ENCODE data around the gene WWOX.

Gene WWOX

GRCh38 chr16:78929841-78930240 is 830.4 kb downstream of the WWOX start:
- no peaks in the 10 kb centered on the region for H3K36me3 ChIP-seq (ENCODE audit: control insufficient read depth in 1 of 2, insufficient read depth in 2 of 2, low read length in 2 of 2)
- no peak overlapping the region for H4K91ac ChIP-seq (ENCODE audit: low read depth, low read length)
- no peak overlapping the region for H3K23ac ChIP-seq (ENCODE audit: low read length)
- no peak overlapping the region for H3K18ac ChIP-seq (ENCODE audit: low read length)
- H4K12ac ChIP-seq (ENCODE audit: low read depth, low read length), result no peak overlapping the region
- no peaks in the 10 kb centered on the region for H3K27me3 ChIP-seq (ENCODE audit: insufficient read depth, low read length)
- no peaks in the 10 kb centered on the region for H3K9me3 ChIP-seq (ENCODE audit: insufficient read depth, low read depth, low read length)
- no peak overlapping the region for H2BK5ac ChIP-seq (ENCODE audit: low read depth, low read length, poor library complexity)
- H3K4me1 ChIP-seq (ENCODE audit: control insufficient read depth in 1 of 2, insufficient read depth in 2 of 2, low read length in 2 of 2), result peaks cover 2 to 3% of the 10 kb centered on the region in 2 experiments
- no peak overlapping the region for H4K8ac ChIP-seq (ENCODE audit: low read depth, low read length)
- H2BK12ac ChIP-seq (ENCODE audit: low read length), result no peak overlapping the region
- H3K79me1 ChIP-seq (ENCODE audit: low read length), result no peaks in the 10 kb centered on the region
- no CpG with 5 or more reads among the region's 7 CpGs for WGBS (ENCODE audit: extremely low coverage, insufficient coverage, insufficient read length)
- H3K9ac ChIP-seq (ENCODE audit: low read length), result no peak overlapping the region
- no peak for DNase-seq
- no peak overlapping the region for H3K4me2 ChIP-seq (ENCODE audit: low read length)
- no peak overlapping the region for H2AFZ ChIP-seq (ENCODE audit: insufficient read depth, low read length, poor library complexity)
- no peaks in the 10 kb centered on the region for H3K79me2 ChIP-seq (ENCODE audit: control insufficient read depth, insufficient read depth, low read length, poor library complexity)
- no peak overlapping the region for H2BK120ac ChIP-seq (ENCODE audit: insufficient read depth, low read length, poor library complexity)
- no peak overlapping the region for H3K27ac ChIP-seq (ENCODE audit: low read depth, low read length)
- no peak overlapping the region for H3K14ac ChIP-seq (ENCODE audit: low read length)
- H3K4ac ChIP-seq (ENCODE audit: low read depth, low read length), result no peak overlapping the region
- no peak overlapping the region for H2AK5ac ChIP-seq (ENCODE audit: low read length)
- H3K4me3 ChIP-seq (ENCODE audit: low read depth, low read length), result no peak overlapping the region

- Histone ChIP-seq H3K18ac (ENCODE audit: low read length) (no peak overlapping the region), H2BK5ac (ENCODE audit: low read depth, low read length, poor library complexity) (no peak overlapping the region), H3K4me1 (ENCODE audit: control insufficient read depth in 1 of 2, insufficient read depth in 2 of 2, low read length in 2 of 2) (peaks cover 2 to 3% of the 10 kb centered on the region in 2 experiments), H2BK12ac (ENCODE audit: low read length) (no peak overlapping the region), H3K27me3 (ENCODE audit: insufficient read depth, low read length) (no peaks in the 10 kb centered on the region), H3K9ac (ENCODE audit: low read length) (no peak overlapping the region), H4K8ac (ENCODE audit: low read depth, low read length) (no peak overlapping the region), H3K9me3 (ENCODE audit: insufficient read depth, low read depth, low read length) (no peaks in the 10 kb centered on the region), H3K27ac (ENCODE audit: low read depth, low read length) (no peak overlapping the region), H3K4ac (ENCODE audit: low read depth, low read length) (no peak overlapping the region), H4K91ac (ENCODE audit: low read depth, low read length) (no peak overlapping the region), H2AFZ (ENCODE audit: insufficient read depth, low read length, poor library complexity) (no peak overlapping the region), H4K12ac (ENCODE audit: low read depth, low read length) (no peak overlapping the region), H3K4me3 (ENCODE audit: low read depth, low read length) (no peak overlapping the region), H3K23ac (ENCODE audit: low read length) (no peak overlapping the region), H3K36me3 (ENCODE audit: control insufficient read depth in 1 of 2, insufficient read depth in 2 of 2, low read length in 2 of 2) (no peaks in the 10 kb centered on the region), H2BK120ac (ENCODE audit: insufficient read depth, low read length, poor library complexity) (no peak overlapping the region), H3K79me1 (ENCODE audit: low read length) (no peaks in the 10 kb centered on the region), H2AK5ac (ENCODE audit: low read length) (no peak overlapping the region), H3K4me2 (ENCODE audit: low read length) (no peak overlapping the region), H3K14ac (ENCODE audit: low read length) (no peak overlapping the region), H3K79me2 (ENCODE audit: control insufficient read depth, insufficient read depth, low read length, poor library complexity) (no peaks in the 10 kb centered on the region)
- WGBS (ENCODE audit: extremely low coverage, insufficient coverage, insufficient read length), result no CpG with 5 or more reads among the region's 4 CpGs
- DNase-seq, result no peak
Observed at GRCh38 chr16:78930561-78930960, 831.1 kb downstream of the WWOX start.

- H3K36me3 ChIP-seq (ENCODE audit: control insufficient read depth in 1 of 2, insufficient read depth in 2 of 2, low read length in 2 of 2), result no peaks in the 10 kb centered on the region
- H3K79me2 ChIP-seq (ENCODE audit: control insufficient read depth, insufficient read depth, low read length, poor library complexity), result no peaks in the 10 kb centered on the region
- H4K8ac ChIP-seq (ENCODE audit: low read depth, low read length), result no peak overlapping the region
- H3K4me3 ChIP-seq (ENCODE audit: low read depth, low read length), result no peak overlapping the region
- no peak overlapping the region for H4K12ac ChIP-seq (ENCODE audit: low read depth, low read length)
- no peaks in the 10 kb centered on the region for H3K79me1 ChIP-seq (ENCODE audit: low read length)
- DNase-seq, result no peak
- H3K23ac ChIP-seq (ENCODE audit: low read length), result no peak overlapping the region
- H2BK5ac ChIP-seq (ENCODE audit: low read depth, low read length, poor library complexity), result no peak overlapping the region
- no peaks in the 10 kb centered on the region for H3K27me3 ChIP-seq (ENCODE audit: insufficient read depth, low read length)
- peaks cover 2 to 3% of the 10 kb centered on the region in 2 experiments for H3K4me1 ChIP-seq (ENCODE audit: control insufficient read depth in 1 of 2, insufficient read depth in 2 of 2, low read length in 2 of 2)
- no peak overlapping the region for H3K27ac ChIP-seq (ENCODE audit: low read depth, low read length)
- H2BK12ac ChIP-seq (ENCODE audit: low read length), result no peak overlapping the region
- no peak overlapping the region for H2AFZ ChIP-seq (ENCODE audit: insufficient read depth, low read length, poor library complexity)
- H2AK5ac ChIP-seq (ENCODE audit: low read length), result no peak overlapping the region
- no peak overlapping the region for H3K14ac ChIP-seq (ENCODE audit: low read length)
- H3K4me2 ChIP-seq (ENCODE audit: low read length), result no peak overlapping the region
- H3K18ac ChIP-seq (ENCODE audit: low read length), result no peak overlapping the region
- H3K4ac ChIP-seq (ENCODE audit: low read depth, low read length), result no peak overlapping the region
- H3K9ac ChIP-seq (ENCODE audit: low read length), result no peak overlapping the region
- H3K9me3 ChIP-seq (ENCODE audit: insufficient read depth, low read depth, low read length), result no peaks in the 10 kb centered on the region
- no peak overlapping the region for H2BK120ac ChIP-seq (ENCODE audit: insufficient read depth, low read length, poor library complexity)
- no peak overlapping the region for H4K91ac ChIP-seq (ENCODE audit: low read depth, low read length)
- no CpG with 5 or more reads among the region's 2 CpGs for WGBS (ENCODE audit: extremely low coverage, insufficient coverage, insufficient read length)
Observed at GRCh38 chr16:78931267-78931666, 831.8 kb downstream of the WWOX start.

- WGBS (ENCODE audit: extremely low coverage, insufficient coverage, insufficient read length), result no CpG with 5 or more reads among the region's 4 CpGs
- Histone ChIP-seq H4K91ac (ENCODE audit: low read depth, low read length) (no peak overlapping the region), H3K4me1 (ENCODE audit: control insufficient read depth in 1 of 2, insufficient read depth in 2 of 2, low read length in 2 of 2) (peaks cover 2 to 3% of the 10 kb centered on the region in 2 experiments), H2BK120ac (ENCODE audit: insufficient read depth, low read length, poor library complexity) (no peak overlapping the region), H3K4ac (ENCODE audit: low read depth, low read length) (no peak overlapping the region), H3K36me3 (ENCODE audit: control insufficient read depth in 1 of 2, insufficient read depth in 2 of 2, low read length in 2 of 2) (no peaks in the 10 kb centered on the region), H3K4me3 (ENCODE audit: low read depth, low read length) (no peak overlapping the region), H2AK5ac (ENCODE audit: low read length) (no peak overlapping the region), H3K27ac (ENCODE audit: low read depth, low read length) (no peak overlapping the region), H3K27me3 (ENCODE audit: insufficient read depth, low read length) (no peaks in the 10 kb centered on the region), H3K9ac (ENCODE audit: low read length) (no peak overlapping the region), H3K9me3 (ENCODE audit: insufficient read depth, low read depth, low read length) (no peaks in the 10 kb centered on the region), H3K23ac (ENCODE audit: low read length) (no peak overlapping the region), H3K4me2 (ENCODE audit: low read length) (no peak overlapping the region), H3K14ac (ENCODE audit: low read length) (no peak overlapping the region), H2BK12ac (ENCODE audit: low read length) (no peak overlapping the region), H2BK5ac (ENCODE audit: low read depth, low read length, poor library complexity) (no peak overlapping the region), H3K18ac (ENCODE audit: low read length) (no peak overlapping the region), H2AFZ (ENCODE audit: insufficient read depth, low read length, poor library complexity) (no peak overlapping the region), H4K12ac (ENCODE audit: low read depth, low read length) (no peak overlapping the region), H3K79me1 (ENCODE audit: low read length) (no peaks in the 10 kb centered on the region), H4K8ac (ENCODE audit: low read depth, low read length) (no peak overlapping the region), H3K79me2 (ENCODE audit: control insufficient read depth, insufficient read depth, low read length, poor library complexity) (no peaks in the 10 kb centered on the region)
- no peak for DNase-seq
Observed at GRCh38 chr16:78931678-78932077, 832.2 kb downstream of the WWOX start.
